Parathyroid adenoma (tissue), 2 donors: ENCODE results near the gene MEOX1.

Experiments used
- H2AFZ ChIP-seq: fragments of 300-600 bp; sonication (generic); one replicate; pipeline ENCODE4 v1.7.0; 2017; ENCODE audit warnings: antibody characterized with exemption, mild to moderate bottlenecking
- H3K27ac ChIP-seq: fragments of 300-600 bp; sonication (generic); one replicate; pipeline ENCODE4 v1.7.0; 2017
- H3K27me3 ChIP-seq: fragments of 300-600 bp; sonication (generic); one replicate; pipeline ENCODE4 v1.7.0; 2017; ENCODE audit warnings: low read length; ENCODE audit not compliant: control insufficient read depth, insufficient read depth
- H3K36me3 ChIP-seq: fragments of 300-600 bp; sonication (generic); one replicate; pipeline ENCODE4 v1.7.0; 2017; ENCODE audit warnings: low read length; ENCODE audit not compliant: control insufficient read depth, insufficient read depth
- H3K4me1 ChIP-seq: fragments of 300-600 bp; sonication (generic); one replicate; pipeline ENCODE4 v1.7.0; 2017; ENCODE audit warnings: control low read depth
- H3K4me2 ChIP-seq: fragments of 300-600 bp; sonication (generic); one replicate; pipeline ENCODE4 v1.7.0; 2017; ENCODE audit warnings: low read length
- H3K4me3 ChIP-seq: fragments of 300-600 bp; sonication (generic); one replicate; pipeline ENCODE4 v1.7.0; 2017; ENCODE audit warnings: low read depth, low read length
- H3K79me2 ChIP-seq: fragments of 300-600 bp; sonication (generic); one replicate; pipeline ENCODE4 v1.7.0; 2017; ENCODE audit warnings: control low read depth
- H3K9ac ChIP-seq: fragments of 300-600 bp; sonication (generic); one replicate; pipeline ENCODE4 v1.7.0; 2017; ENCODE audit warnings: mild to moderate bottlenecking
- H3K9me3 ChIP-seq: fragments of 300-600 bp; sonication (generic); one replicate; pipeline ENCODE4 v1.7.0; 2017; ENCODE audit warnings: low read length; ENCODE audit not compliant: control insufficient read depth
- TF ChIP-seq, protein P1 (sequence below): fragments of 300-600 bp; sonication (generic); IDR thresholded peaks from one replicate; pipeline ENCODE4 v1.7.0; 2017; ENCODE audit warnings: antibody characterized with exemption, mild to moderate bottlenecking
- donor health status: primary hyperparathyroidism.

Gene MEOX1

DNA sequence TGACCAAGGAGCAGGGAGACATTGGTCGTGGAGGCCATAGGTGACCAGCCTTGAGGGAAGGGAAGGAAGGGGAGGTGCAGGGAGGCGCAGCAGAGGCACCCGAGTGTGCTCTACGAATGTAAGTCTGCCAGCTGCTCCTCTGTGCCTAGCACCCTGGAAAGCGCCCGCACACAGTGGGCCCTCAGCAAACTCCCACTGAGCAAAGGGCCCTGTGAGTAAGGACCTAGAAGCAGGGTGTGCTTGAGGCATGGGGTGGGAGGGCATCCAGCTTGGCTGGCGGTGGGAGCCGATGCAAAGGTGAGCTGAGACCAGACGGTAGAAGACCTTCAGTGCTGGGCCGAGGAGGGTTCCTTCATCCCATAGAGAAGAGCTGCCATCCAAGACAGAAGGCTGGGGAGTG, 36.2 kb upstream of the MEOX1 start:
- Histone ChIP-seq H3K79me2 (no peaks in the 10 kb centered on the region), H3K36me3 (no peaks in the 10 kb centered on the region), H3K27me3 (no peaks in the 10 kb centered on the region), H3K9me3 (no peaks in the 10 kb centered on the region), H3K4me2 (no peak overlapping the region), H3K9ac (no peak overlapping the region), H3K4me1 (no peaks in the 10 kb centered on the region), H3K4me3 (no peak overlapping the region), H2AFZ (no peak overlapping the region), H3K27ac (no peak overlapping the region)
- TF ChIP-seq, protein P1, sequence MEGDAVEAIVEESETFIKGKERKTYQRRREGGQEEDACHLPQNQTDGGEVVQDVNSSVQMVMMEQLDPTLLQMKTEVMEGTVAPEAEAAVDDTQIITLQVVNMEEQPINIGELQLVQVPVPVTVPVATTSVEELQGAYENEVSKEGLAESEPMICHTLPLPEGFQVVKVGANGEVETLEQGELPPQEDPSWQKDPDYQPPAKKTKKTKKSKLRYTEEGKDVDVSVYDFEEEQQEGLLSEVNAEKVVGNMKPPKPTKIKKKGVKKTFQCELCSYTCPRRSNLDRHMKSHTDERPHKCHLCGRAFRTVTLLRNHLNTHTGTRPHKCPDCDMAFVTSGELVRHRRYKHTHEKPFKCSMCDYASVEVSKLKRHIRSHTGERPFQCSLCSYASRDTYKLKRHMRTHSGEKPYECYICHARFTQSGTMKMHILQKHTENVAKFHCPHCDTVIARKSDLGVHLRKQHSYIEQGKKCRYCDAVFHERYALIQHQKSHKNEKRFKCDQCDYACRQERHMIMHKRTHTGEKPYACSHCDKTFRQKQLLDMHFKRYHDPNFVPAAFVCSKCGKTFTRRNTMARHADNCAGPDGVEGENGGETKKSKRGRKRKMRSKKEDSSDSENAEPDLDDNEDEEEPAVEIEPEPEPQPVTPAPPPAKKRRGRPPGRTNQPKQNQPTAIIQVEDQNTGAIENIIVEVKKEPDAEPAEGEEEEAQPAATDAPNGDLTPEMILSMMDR, result no peak

GRCh38 chr17:43696891-43697290, 35.2 kb upstream of the MEOX1 start:
- Histone ChIP-seq H3K27me3 (no peaks in the 10 kb centered on the region), H3K27ac (no peak overlapping the region), H3K36me3 (no peaks in the 10 kb centered on the region), H3K4me3 (no peak overlapping the region), H3K9me3 (no peaks in the 10 kb centered on the region), H3K9ac (no peak overlapping the region), H3K4me1 (no peaks in the 10 kb centered on the region), H3K4me2 (no peak overlapping the region), H2AFZ (no peak overlapping the region), H3K79me2 (no peaks in the 10 kb centered on the region)
- TF ChIP-seq, protein P1, result no peak

DNA sequence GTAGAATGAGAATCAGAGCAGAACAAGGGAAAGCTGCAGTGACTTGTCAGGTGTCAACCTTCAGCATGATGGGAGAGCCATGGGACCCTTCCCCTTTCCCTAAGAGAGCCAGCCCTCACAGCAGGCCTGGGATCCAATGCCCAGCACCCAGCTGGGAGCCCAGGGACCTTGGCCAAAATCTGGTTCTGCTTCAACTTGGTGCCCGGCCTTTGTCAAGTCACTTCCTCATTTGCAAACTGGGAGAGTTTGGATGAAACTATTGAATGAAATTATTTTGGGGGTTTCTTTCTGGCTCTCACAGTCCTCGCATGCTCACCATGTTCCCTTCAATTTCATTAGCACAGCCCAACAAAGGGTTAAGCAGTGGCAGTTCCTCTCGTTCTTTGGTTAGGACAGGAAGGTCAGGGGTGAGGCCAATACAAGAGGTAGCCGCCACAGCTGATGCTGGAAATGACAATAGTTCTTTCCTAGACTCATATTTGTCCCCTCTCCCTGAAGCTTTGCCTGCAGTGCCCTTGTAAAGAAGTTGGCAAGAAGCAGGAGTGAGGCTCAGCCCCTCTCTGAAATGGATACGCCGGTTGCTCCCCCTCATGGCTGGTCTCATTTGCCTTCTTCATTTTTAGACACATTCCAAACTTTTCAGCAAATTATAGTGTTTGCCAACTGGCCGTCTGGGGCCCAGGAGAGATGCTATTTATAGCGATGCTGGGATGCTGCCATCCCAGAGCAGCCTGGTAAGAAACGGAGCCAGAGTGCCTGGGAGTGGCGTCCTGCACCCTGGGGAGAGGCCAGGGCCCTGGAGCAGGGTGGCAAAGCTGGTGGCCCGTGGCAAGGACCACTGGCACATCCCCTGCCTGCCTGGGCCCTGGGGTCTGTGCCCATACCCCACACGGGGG, 34.5 kb upstream of the MEOX1 start:
- Histone ChIP-seq H3K9ac (no peak overlapping the region), H3K4me3 (no peak overlapping the region), H3K36me3 (no peaks in the 10 kb centered on the region), H3K79me2 (no peaks in the 10 kb centered on the region), H3K27ac (no peak overlapping the region), H3K4me1 (no peaks in the 10 kb centered on the region), H3K27me3 (no peaks in the 10 kb centered on the region), H2AFZ (no peak overlapping the region), H3K4me2 (no peak overlapping the region), H3K9me3 (no peaks in the 10 kb centered on the region)
- TF ChIP-seq, protein P1, result no peak

DNA sequence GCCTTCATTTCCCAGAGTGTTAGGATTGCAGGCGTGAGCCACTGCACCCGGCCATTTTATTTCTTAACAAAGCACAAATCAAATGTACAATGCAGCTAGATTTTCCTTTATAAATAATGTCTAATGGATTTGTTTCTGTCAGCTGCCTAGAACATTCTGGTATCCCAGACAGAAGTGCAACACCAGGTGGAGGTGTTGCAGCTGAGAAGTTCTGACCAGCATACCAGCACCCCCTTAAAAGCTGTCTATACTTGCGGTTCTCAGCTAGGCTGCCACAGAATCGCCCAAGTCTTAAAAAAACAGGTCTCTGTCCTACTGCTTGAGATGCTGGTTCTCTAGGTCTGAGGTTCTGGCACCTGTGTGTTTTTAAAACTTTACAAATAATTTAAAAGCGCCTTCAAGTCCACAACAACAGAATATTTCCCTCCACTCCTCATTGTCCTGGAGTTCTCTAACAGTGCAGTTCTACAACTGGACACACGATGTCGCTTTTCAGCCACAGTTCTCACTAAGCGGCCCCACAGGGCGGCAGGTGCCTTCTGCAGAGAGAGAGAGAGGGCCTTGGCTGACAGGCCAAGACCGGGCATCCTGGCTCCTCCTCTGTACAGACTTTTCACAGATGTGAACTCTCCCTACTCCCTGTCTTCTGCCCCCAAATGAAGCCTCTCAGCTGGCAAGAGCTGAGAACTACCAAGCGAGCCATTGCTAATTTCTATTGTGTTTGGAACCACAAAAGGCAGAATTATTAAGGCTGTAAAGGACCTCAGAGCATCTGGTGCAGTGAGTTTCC, 32.6 kb upstream of the MEOX1 start:
- TF ChIP-seq, protein P1, result peak; percentile 95

More for the DNA sequence above, 32.6 kb upstream of the MEOX1 start:
- H3K27ac ChIP-seq, result no peak overlapping the region
- H3K4me2 ChIP-seq, result no peak overlapping the region
- H3K79me2 ChIP-seq, result no peaks in the 10 kb centered on the region
- no peak overlapping the region for H3K4me3 ChIP-seq
- no peak overlapping the region for H3K9ac ChIP-seq
- H3K4me1 ChIP-seq, result no peaks in the 10 kb centered on the region
- H3K9me3 ChIP-seq, result no peaks in the 10 kb centered on the region
- H3K36me3 ChIP-seq, result no peaks in the 10 kb centered on the region
- peak overlapping the region; percentile 13 for H2AFZ ChIP-seq
- H3K27me3 ChIP-seq, result no peaks in the 10 kb centered on the region
